ENCODE results near the gene NAALADL2. TPM values are rescaled to one million over a fixed set of nuclear protein-coding genes. Genes with fewer than 3 reads are reported as not detected.

The NAALADL2 gene
- total and polyA plus RNA-seq, 2 of the 4 experiments (the other 2 are of a cell fraction) = 3.8 to 19.2 TPM

- Histone ChIP-seq H3K4ac (ENCODE audit: low read depth, low read length) (peak overlapping the region; percentile 57), H3K4me1 (ENCODE audit: control insufficient read depth, insufficient read depth, low read length) (peaks cover 12% of the 10 kb centered on the region), H3K9me3 (ENCODE audit: control insufficient read depth, insufficient read depth, low read length) (peaks cover 3% of the 10 kb centered on the region; the same call in 1 of the 2 replicates), H3K4me2 (ENCODE audit: low read depth, low read length) (no peak overlapping the region), H2BK5ac (ENCODE audit: low read depth, low read length, poor library complexity, severe bottlenecking) (peak overlapping the region; percentile 99), H4K20me1 (ENCODE audit: insufficient read depth, low read length) (no peaks in the 10 kb centered on the region), H2BK120ac (ENCODE audit: low read depth, low read length) (peak overlapping the region; percentile 97), H2AK5ac (ENCODE audit: low read depth, low read length) (no peak overlapping the region), H3K18ac (ENCODE audit: low read depth, low read length) (peak overlapping the region; percentile 98), H3K9me1 (ENCODE audit: insufficient read depth, low read length) (no peaks in the 10 kb centered on the region; the same call in 1 of the 2 replicates), H2AK9ac (replicated peaks; ENCODE audit: low read depth, low read length, poor library complexity) (no peak overlapping the region), H3K4me3 (ENCODE audit: insufficient read depth, low read depth, low read length) (no peak overlapping the region), H4K91ac (ENCODE audit: insufficient read depth, low read depth, low read length) (peak overlapping the region; percentile 87), H4K5ac (ENCODE audit: low read depth, low read length) (peak overlapping the region; percentile 97), H3K9ac (ENCODE audit: low read depth, low read length) (peak overlapping the region; percentile 62), H3K23ac (ENCODE audit: low read depth, low read length) (peak overlapping the region; percentile 3; the same call in 1 of the 2 replicates), H3K27me3 (ENCODE audit: control insufficient read depth, insufficient read depth, low read length) (no peaks in the 10 kb centered on the region), H3K14ac (replicated peaks; ENCODE audit: low read depth, low read length) (0 out of 2 replicates have a peak overlapping the region, but pooled peaks have one; percentile 7), H3K79me1 (ENCODE audit: low read depth in 1 of 2, low read length in 2 of 2) (0 out of 4 replicates have a peak, but pooled peaks cover 0 to 2% of the 10 kb centered on the region in 2 experiments), H4K8ac (ENCODE audit: low read depth in 2 of 2, low read length in 2 of 2) (peak overlapping the region; percentile 46 to 63), H3K56ac (ENCODE audit: extremely low read depth, insufficient read depth, low read length) (peak overlapping the region; percentile 67; the same call in 1 of the 2 replicates), H2BK20ac (ENCODE audit: low read depth, low read length) (peak overlapping the region; percentile 83), H2AFZ (replicated peaks; ENCODE audit: low read length, poor library complexity) (no peak overlapping the region), H3K27ac (ENCODE audit: insufficient read depth, low read length) (peak overlapping the region; percentile 94), H3K36me3 (ENCODE audit: control insufficient read depth, insufficient read depth, low read length) (0 out of 2 replicates have a peak, but pooled peaks cover 1% of the 10 kb centered on the region), H2BK15ac (ENCODE audit: low read depth, low read length) (peak overlapping the region; percentile 86; the same call in 2 of the 3 replicates)
- BruUV-seq (replicated peaks) = no TSS peak
- TF ChIP-seq POLR2A (IDR thresholded peaks at IDR 0.05; ENCODE audit: low read depth, low read length) = no peak
- TF ChIP-seq SMC3 (IDR thresholded peaks at IDR 0.05; ENCODE audit: low read depth, low read length) = no peak
- TF ChIP-seq RAD21 (IDR thresholded peaks at IDR 0.05; ENCODE audit: low read length) = no peak
- TF ChIP-seq MAFK (IDR thresholded peaks at IDR 0.05; ENCODE audit: low read depth, low read length) = no peak
- no peak for TF ChIP-seq CTCF (conservative IDR thresholded peaks at IDR 0.05; ENCODE audit: low read depth, low read length)
- no peak for TF ChIP-seq NFE2L2 (IDR thresholded peaks at IDR 0.05; ENCODE audit: low read depth, low read length)
- no peak for TF ChIP-seq BHLHE40 (IDR thresholded peaks at IDR 0.05; ENCODE audit: low read depth, low read length)
- no peak for TF ChIP-seq MXI1 (IDR thresholded peaks at IDR 0.05; ENCODE audit: borderline replicate concordance, low read depth, low read length)
- TF ChIP-seq CHD1 (IDR thresholded peaks at IDR 0.05; ENCODE audit: low read depth, low read length) = no peak
- TF ChIP-seq RCOR1 (IDR thresholded peaks at IDR 0.05; ENCODE audit: insufficient replicate concordance, low read length) = no peak
- no peak for TF ChIP-seq FOS (IDR thresholded peaks at IDR 0.05; ENCODE audit: low read depth, low read length)
- TF ChIP-seq ELK1 (IDR thresholded peaks at IDR 0.05; ENCODE audit: borderline replicate concordance, low read depth, low read length) = no peak
- TF ChIP-seq MAZ (IDR thresholded peaks at IDR 0.05; ENCODE audit: borderline replicate concordance, low read depth, low read length) = no peak
- no peak for TF ChIP-seq USF2 (IDR thresholded peaks at IDR 0.05; ENCODE audit: low read depth, low read length)
- TF ChIP-seq RFX5 (IDR thresholded peaks at IDR 0.05; ENCODE audit: low read depth, low read length) = no peak
- TF ChIP-seq CEBPB (IDR thresholded peaks at IDR 0.05; ENCODE audit: low read depth, low read length) = no peak
- ChIA-PET POLR2A (ENCODE audit: unreplicated experiment) (no interaction called here), CTCF (no interaction called here)
- in situ Hi-C loops (cut with MboI; ENCODE audit: low sequenced_read_pairs) = no loop called here
- dilution Hi-C loops (cut with HindIII; ENCODE audit: low sequenced_read_pairs, unreplicated experiment) = no loop called here
- WGBS, 2 experiments (ENCODE audit: extremely low coverage in 2 of 2, insufficient read length in 1 of 2) = no CpG with 5 or more reads among the region's 3 CpGs
- ATAC-seq (ENCODE audit: low read depth) = no peak
- no peak for DNase-seq
- intact Hi-C loops (cut with micrococcal nuclease) = loop anchor here (5.0 to 10.0 kb wide), 2 partner anchors 133 to 450 kb away; no protein-coding TSS in a partner anchor
These were observed 538.2 kb downstream of the NAALADL2 start for GRCh38 chr3:175397372-175397771.

Measured in IMR-90 (cell line).